A673 (cell line): ENCODE measurements around the gene NRGN.

Source experiments
- EZH2 ChIP-seq: fragments of 200-600 bp; sonication (generic); IDR thresholded peaks from 2 replicates; pipeline ENCODE4 v1.6.1; 2017; ENCODE audit warnings: borderline replicate concordance, low read depth, mild to moderate bottlenecking, mixed read lengths, antibody characterized with exemption, low read length; ENCODE audit not compliant: poor library complexity, severe bottlenecking
- TF ChIP-seq, protein P1 (sequence below): fragments of 300-800, 200-600 bp; sonication (generic); conservative IDR thresholded peaks from 2 replicates; pipeline ENCODE4 v1.5.1; 2017; ENCODE audit warnings: low read depth, mild to moderate bottlenecking, antibody characterized with exemption, low read length, moderate library complexity, mixed read lengths

DNA sequence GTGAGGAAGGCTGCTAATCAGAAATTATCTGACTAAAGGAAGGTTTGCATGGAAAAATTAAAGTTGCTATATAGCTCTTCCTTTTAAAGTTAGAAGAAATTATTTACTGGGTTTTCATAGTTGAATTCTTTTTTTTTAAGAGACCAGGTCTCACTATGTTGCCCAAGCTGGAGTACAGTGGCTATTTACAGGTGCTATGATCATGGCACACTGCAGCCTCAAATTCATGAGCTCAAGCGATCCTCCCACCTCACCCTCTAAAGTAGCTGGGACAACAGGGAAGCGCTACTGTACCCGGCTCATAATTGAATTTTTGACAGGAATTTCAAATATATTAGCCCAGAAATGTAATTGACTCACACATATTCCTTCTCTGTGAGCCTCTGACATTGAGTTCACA lies 56.6 kb downstream of the NRGN start:
- TF ChIP-seq, protein P1, sequence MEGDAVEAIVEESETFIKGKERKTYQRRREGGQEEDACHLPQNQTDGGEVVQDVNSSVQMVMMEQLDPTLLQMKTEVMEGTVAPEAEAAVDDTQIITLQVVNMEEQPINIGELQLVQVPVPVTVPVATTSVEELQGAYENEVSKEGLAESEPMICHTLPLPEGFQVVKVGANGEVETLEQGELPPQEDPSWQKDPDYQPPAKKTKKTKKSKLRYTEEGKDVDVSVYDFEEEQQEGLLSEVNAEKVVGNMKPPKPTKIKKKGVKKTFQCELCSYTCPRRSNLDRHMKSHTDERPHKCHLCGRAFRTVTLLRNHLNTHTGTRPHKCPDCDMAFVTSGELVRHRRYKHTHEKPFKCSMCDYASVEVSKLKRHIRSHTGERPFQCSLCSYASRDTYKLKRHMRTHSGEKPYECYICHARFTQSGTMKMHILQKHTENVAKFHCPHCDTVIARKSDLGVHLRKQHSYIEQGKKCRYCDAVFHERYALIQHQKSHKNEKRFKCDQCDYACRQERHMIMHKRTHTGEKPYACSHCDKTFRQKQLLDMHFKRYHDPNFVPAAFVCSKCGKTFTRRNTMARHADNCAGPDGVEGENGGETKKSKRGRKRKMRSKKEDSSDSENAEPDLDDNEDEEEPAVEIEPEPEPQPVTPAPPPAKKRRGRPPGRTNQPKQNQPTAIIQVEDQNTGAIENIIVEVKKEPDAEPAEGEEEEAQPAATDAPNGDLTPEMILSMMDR: no peak
- no peak for TF ChIP-seq EZH2
